Choroid plexus epithelial cell (primary cell): ENCODE results near the gene CITED2.
A peak's percentile ranks its signal among the peaks of the same experiment; 100 is the strongest.
"Not testable (repeated sequence)": the region's sequence is repeated elsewhere in the genome, so short reads cannot be mapped to it uniquely, and the experiment has no call there.

Experiments
- DNase-seq: peaks from one replicate; pipeline ENCODE4 v3.0.0-alpha.2; 2010; ENCODE audit warnings: low read depth
- H3K4me3 ChIP-seq: 2 replicates; pipeline ENCODE4 v1.5.1; 2011; ENCODE audit warnings: low read depth, mild to moderate bottlenecking, control low read depth, low read length, moderate library complexity
- TF ChIP-seq, protein P1 (sequence below): conservative IDR thresholded peaks from 2 replicates; pipeline ENCODE4 v1.5.1; 2011; ENCODE audit warnings: low read depth, mild to moderate bottlenecking, control low read depth, inconsistent platforms, low read length, moderate library complexity

The CITED2 gene

DNA sequence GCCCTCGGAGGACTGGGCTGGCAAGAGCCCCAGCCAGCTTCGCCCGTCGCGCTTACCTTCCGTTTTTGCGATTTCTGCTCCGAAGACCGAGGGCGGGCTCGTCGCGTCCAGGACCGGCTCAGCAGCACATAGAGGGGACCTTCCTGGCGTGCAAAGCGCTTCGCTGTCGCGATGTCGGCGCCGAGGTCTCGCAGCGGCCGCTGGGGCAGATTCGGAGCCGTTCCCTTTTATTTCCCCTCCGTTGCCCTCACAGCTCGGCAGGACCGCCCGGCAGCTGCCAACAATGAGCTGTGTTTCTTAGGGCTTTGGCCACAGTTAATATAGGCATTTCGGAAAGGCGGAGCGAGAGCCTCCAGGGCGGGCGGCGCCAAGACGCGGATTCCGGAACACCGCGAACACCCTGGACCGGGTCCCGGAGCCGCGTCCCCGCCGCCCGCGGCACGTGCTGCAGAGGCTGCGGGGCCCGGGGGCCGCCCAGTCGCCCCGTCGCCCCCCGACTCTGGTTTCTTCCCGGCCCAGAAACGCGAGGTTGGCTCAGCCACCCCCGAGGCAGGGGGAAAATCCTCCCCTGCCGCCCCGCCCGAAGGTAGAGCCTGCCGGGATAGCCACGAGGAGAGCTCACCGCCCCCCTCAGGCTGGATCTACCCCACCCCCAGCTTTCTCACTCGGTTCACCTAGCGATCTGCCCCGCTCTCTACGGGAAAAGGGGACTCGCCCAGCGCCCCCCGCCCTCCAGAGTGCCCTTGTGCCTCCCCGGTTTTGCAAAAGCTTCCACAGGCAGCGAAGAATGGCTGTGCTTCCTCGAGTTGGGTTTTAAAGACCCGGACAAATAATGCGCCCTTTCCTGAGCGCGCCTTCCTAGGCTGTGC lies at the start of gene CITED2:
Gene CITED2 (minus strand): TSS at position 292 of the 869 bp plus-strand sequence. CDS start 704 bp downstream, outside the sequence.
- peak within 1 kb of the TSS; percentile 92 for H3K4me3 ChIP-seq
- TF ChIP-seq, protein P1, sequence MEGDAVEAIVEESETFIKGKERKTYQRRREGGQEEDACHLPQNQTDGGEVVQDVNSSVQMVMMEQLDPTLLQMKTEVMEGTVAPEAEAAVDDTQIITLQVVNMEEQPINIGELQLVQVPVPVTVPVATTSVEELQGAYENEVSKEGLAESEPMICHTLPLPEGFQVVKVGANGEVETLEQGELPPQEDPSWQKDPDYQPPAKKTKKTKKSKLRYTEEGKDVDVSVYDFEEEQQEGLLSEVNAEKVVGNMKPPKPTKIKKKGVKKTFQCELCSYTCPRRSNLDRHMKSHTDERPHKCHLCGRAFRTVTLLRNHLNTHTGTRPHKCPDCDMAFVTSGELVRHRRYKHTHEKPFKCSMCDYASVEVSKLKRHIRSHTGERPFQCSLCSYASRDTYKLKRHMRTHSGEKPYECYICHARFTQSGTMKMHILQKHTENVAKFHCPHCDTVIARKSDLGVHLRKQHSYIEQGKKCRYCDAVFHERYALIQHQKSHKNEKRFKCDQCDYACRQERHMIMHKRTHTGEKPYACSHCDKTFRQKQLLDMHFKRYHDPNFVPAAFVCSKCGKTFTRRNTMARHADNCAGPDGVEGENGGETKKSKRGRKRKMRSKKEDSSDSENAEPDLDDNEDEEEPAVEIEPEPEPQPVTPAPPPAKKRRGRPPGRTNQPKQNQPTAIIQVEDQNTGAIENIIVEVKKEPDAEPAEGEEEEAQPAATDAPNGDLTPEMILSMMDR: peak; percentile 32
- peak; percentile 98 for DNase-seq

- DNase-seq: no peak
- TF ChIP-seq, protein P1: no peak
- H3K4me3 ChIP-seq: no peak overlapping the region
These were observed 48.7 kb upstream of the CITED2 start for GRCh38 chr6:139423037-139423703.

- no peak for DNase-seq
- H3K4me3 ChIP-seq: no peak overlapping the region
- TF ChIP-seq, protein P1: no peak
These were observed 47.9 kb upstream of the CITED2 start for GRCh38 chr6:139422105-139423036.

DNA sequence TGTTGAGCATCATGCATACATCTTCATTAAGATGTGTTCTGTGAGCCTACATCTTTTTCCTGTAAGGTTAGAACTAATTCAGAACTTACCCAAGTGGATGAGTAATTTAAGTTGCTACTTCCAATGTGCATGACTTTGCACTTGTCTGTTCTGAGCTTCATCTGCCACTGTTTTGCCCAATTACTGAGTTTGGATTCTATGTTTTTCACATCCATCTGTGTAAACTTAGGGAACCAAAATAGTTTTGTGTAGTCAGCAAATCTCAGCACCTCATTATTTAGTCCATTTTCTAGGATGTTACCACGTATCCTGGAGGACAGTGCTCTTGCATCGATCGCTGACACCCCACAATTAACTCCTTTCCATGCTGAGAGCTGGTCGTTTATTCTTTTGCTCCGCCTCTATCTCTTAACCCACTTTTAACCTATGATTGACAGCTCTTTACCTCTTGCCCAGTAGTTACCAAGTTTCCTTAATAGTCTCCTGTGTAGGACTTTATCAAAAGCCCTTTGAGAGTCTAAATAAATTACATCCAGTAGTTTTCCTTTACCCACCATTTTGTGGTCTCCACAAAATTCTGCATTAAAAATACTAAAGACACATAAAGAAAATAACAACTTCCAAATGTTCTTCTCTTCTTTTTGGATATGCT lies 44.2 kb upstream of the CITED2 start:
- no peak overlapping the region for H3K4me3 ChIP-seq
- no peak for DNase-seq
- TF ChIP-seq, protein P1: no peak

- no peak for DNase-seq
- TF ChIP-seq, protein P1: no peak
- H3K4me3 ChIP-seq: no peak overlapping the region
These were observed 41.7 kb upstream of the CITED2 start for GRCh38 chr6:139416146-139416545.

GRCh38 chr6:139415365-139415764 lies 40.9 kb upstream of the CITED2 start:
- TF ChIP-seq, protein P1: no peak
- no peak for DNase-seq
- no peak overlapping the region for H3K4me3 ChIP-seq

DNA sequence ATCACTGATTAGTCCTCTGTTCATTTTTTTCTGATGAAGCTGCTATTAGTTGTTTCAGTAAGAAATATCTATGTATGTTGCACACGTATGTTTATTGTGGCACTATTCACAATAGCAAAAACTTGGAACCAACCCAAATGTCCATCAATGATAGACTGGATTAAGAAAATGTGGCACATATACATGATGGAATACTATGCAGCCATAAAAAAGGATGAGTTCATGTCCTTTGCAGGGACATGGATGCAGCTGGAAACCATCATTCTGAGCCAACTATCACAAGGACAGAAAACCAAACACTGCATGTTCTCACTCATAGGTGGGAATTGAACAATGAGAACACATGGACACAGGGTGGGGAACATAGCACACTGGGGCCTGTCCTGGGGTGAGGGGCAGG lies 37.7 kb upstream of the CITED2 start:
- not testable (repeated sequence) for DNase-seq, H3K4me3 ChIP-seq
